K562 (cell line): ENCODE results near the gene TP53BP2. TPM values are rescaled to one million over a fixed set of nuclear protein-coding genes. Genes with fewer than 3 reads are reported as not detected.

ENCODE experiments used
- ATAC-seq: fragments of 200-7000 bp; cut with Tn5 transposase; 3 replicates; pipeline ENCODE4 v1.9.1; 2020; ENCODE audit warnings: moderate library complexity
- BruUV-seq: library from RNA; stranded (reverse); fragments of 400-500 nt; replicated peaks from 2 replicates; lab custom pipeline; 2021; lab: Mats Ljungman, UMichigan
- CTCF ChIA-PET: fragments of 300-600 bp; formaldehyde crosslinking; extraction: SDS; loops from one replicate; lab custom pipeline; 2021; ENCODE audit warnings: low intra/inter-chr PET ratio; lab: Yijun Ruan, JAX
- POLR2A ChIA-PET: fragments of 300-600, 350-650 bp; sonication (Branson Sonifier 250); formaldehyde crosslinking; extraction: SDS; loops from one replicate; lab custom pipeline; 2021; ENCODE audit warnings: antibody characterized with exemption, inconsistent platforms; lab: Yijun Ruan, JAX
- DNase-seq, 4 experiments: peaks; one replicate each; pipeline versions ENCODE4 v3.0.0 to v3.0.0-alpha.2; 2011 to 2018; ENCODE audit warnings: low spot score in 3 of 4, mixed read lengths in 3 of 4; ENCODE audit errors: extremely low read depth in 1 of 4
- FAIRE-seq: peaks from 2 replicates; lab custom pipeline; 2011; peaks lifted over from hg19 to GRCh38; lab: Jason Lieb, UNC
- H2AFZ ChIP-seq: 2 replicates; pipeline ENCODE4 v1.6.0; 2011; ENCODE audit warnings: low read depth, low read length, control low read depth, inconsistent platforms
- H3K27ac ChIP-seq: fragments of 200-600 bp; 3 replicates; pipeline ENCODE4 v1.8.0; 2011; ENCODE audit warnings: low read depth, mild to moderate bottlenecking, control low read depth, inconsistent platforms, low read length, moderate library complexity, mixed read lengths; ENCODE audit errors: extremely low read depth
- H3K27me3 ChIP-seq, 2 experiments: fragments of 300-600 bp in 1 of 2; 2 replicates in 1 of 2; 3 replicates in 1 of 2; pipeline versions ENCODE4 v1.6.0 to v1.8.0; 2011; ENCODE audit warnings: inconsistent platforms in 2 of 2, low read length in 2 of 2, mild to moderate bottlenecking in 1 of 2, mixed read lengths in 1 of 2, moderate library complexity in 1 of 2; ENCODE audit not compliant: control insufficient read depth in 2 of 2, insufficient read depth in 2 of 2
- H3K36me3 ChIP-seq: fragments of 300-600 bp; 3 replicates; pipeline ENCODE4 v1.8.0; 2011; ENCODE audit warnings: mild to moderate bottlenecking, low read length, inconsistent platforms; ENCODE audit not compliant: control insufficient read depth, insufficient read depth
- H3K4me1 ChIP-seq, 2 experiments: fragments of 200-600 bp in 1 of 2; replicated peaks in 1 of 2; 2 replicates in 1 of 2; 3 replicates in 1 of 2; pipeline versions ENCODE4 v1.5.1 to v1.8.0; 2011; ENCODE audit warnings: inconsistent platforms in 2 of 2, low read length in 2 of 2, mild to moderate bottlenecking in 1 of 2, mixed read lengths in 1 of 2, moderate library complexity in 1 of 2; ENCODE audit not compliant: control insufficient read depth in 2 of 2, insufficient read depth in 2 of 2
- H3K4me2 ChIP-seq: 2 replicates; pipeline ENCODE4 v1.6.1; 2011; ENCODE audit warnings: low read length, control low read depth, inconsistent platforms, mixed read lengths; ENCODE audit not compliant: insufficient read depth
- H3K4me3 ChIP-seq: fragments of 200-600 bp; sonication (generic), shearing (Covaris generic); 2 replicates; pipeline ENCODE4 v1.5.1; 2016; ENCODE audit warnings: control low read depth, inconsistent platforms
- H3K79me2 ChIP-seq: fragments of 200-600 bp; 3 replicates; pipeline ENCODE4 v1.8.0; 2011; ENCODE audit warnings: low read length, inconsistent platforms; ENCODE audit not compliant: control insufficient read depth, insufficient read depth
- H3K9ac ChIP-seq, 2 experiments: 2 replicates each; pipeline versions ENCODE4 v1.6.0 to v1.6.1; 2011; ENCODE audit warnings: low read depth in 2 of 2, low read length in 2 of 2, control low read depth in 1 of 2, inconsistent platforms in 1 of 2, mild to moderate bottlenecking in 1 of 2, mixed read lengths in 1 of 2; ENCODE audit not compliant: insufficient read depth in 1 of 2
- H3K9me1 ChIP-seq: one replicate; pipeline ENCODE4 v1.6.0; 2011; ENCODE audit warnings: inconsistent platforms, mild to moderate bottlenecking, low read length, moderate library complexity; ENCODE audit not compliant: control insufficient read depth, insufficient read depth
- H3K9me3 ChIP-seq: replicated peaks from 2 replicates; pipeline ENCODE4 v1.5.1; 2011; ENCODE audit warnings: low read depth, low read length, inconsistent platforms; ENCODE audit not compliant: control insufficient read depth, insufficient read depth
- H4K20me1 ChIP-seq: replicated peaks from 2 replicates; pipeline ENCODE4 v1.6.1; 2011; ENCODE audit warnings: low read length, inconsistent platforms, mixed read lengths; ENCODE audit not compliant: control insufficient read depth, insufficient read depth
- ASH1L ChIP-seq: fragments of 450-650 bp; IDR thresholded peaks from 2 replicates; pipeline ENCODE4 v1.6.1; 2018; ENCODE audit warnings: borderline replicate concordance, mild to moderate bottlenecking, low read depth; ENCODE audit not compliant: partially characterized antibody
- DMBX1 ChIP-seq: fragments of 250-450 bp; sonication (Bioruptor Pico); IDR thresholded peaks from 2 replicates; pipeline ENCODE4 v1.8.0; 2022; ENCODE audit warnings: inconsistent platforms, mild to moderate bottlenecking, moderate library complexity, borderline replicate concordance
- EZH2 ChIP-seq: IDR thresholded peaks from 2 replicates; pipeline ENCODE4 v1.6.1; 2012; ENCODE audit warnings: low read depth, mild to moderate bottlenecking, inconsistent platforms, low read length, borderline replicate concordance
- HCFC1 ChIP-seq: IDR thresholded peaks from 2 replicates; pipeline ENCODE4 v1.6.1; 2012; ENCODE audit warnings: low read depth, low read length, improper control_type of control experiment
- KLF1 ChIP-seq: fragments of 450-650 bp; IDR thresholded peaks from 2 replicates; pipeline ENCODE4 v1.6.1; 2016; ENCODE audit warnings: missing genetic modification characterization, missing compliant biosample characterization
- LCOR ChIP-seq: sonication (generic); formaldehyde crosslinking; IDR thresholded peaks from 2 replicates; pipeline ENCODE4 v1.8.0; 2022; ENCODE audit warnings: mild to moderate bottlenecking, missing genetic modification reagents
- NEUROD1 ChIP-seq: fragments of 150-350 bp; IDR thresholded peaks from 2 replicates; pipeline ENCODE4 v1.6.1; 2014; ENCODE audit warnings: borderline replicate concordance, low read length, low read depth; ENCODE audit not compliant: partially characterized antibody
- NR4A1 ChIP-seq, 2 experiments: fragments of 250-450 bp in 1 of 2; fragments of 450-650 bp in 1 of 2; sonication (Bioruptor Pico) in 1 of 2; IDR thresholded peaks; 2 replicates each; pipeline versions ENCODE4 v1.4.0 to v1.6.1; 2016 to 2020; ENCODE audit warnings: mild to moderate bottlenecking in 2 of 2, missing compliant biosample characterization in 1 of 2, missing genetic modification characterization in 1 of 2, moderate library complexity in 1 of 2
- POLR2AphosphoS2 ChIP-seq: IDR thresholded peaks from 2 replicates; pipeline ENCODE4 v1.6.1; 2012; ENCODE audit warnings: low read length, improper control_type of control experiment
- POLR3A ChIP-seq: IDR thresholded peaks from 2 replicates; pipeline ENCODE4 v1.6.1; 2011; ENCODE audit warnings: borderline replicate concordance, mild to moderate bottlenecking, moderate library complexity; ENCODE audit not compliant: insufficient read length, insufficient read depth; ENCODE audit errors: extremely low read depth
- SAFB ChIP-seq: fragments of 200-400 bp; formaldehyde crosslinking; IDR thresholded peaks from 2 replicates; pipeline ENCODE4 v1.6.1; 2017; ENCODE audit warnings: low read depth, low read length, borderline replicate concordance
- SREBF2 ChIP-seq: sonication (generic); formaldehyde crosslinking; IDR thresholded peaks from 2 replicates; pipeline ENCODE4 v1.4.0; 2020; ENCODE audit warnings: mild to moderate bottlenecking, missing genetic modification reagents
- TBL1XR1 ChIP-seq, 2 experiments: IDR thresholded peaks; 2 replicates each; pipeline ENCODE4 v1.6.1; 2012; ENCODE audit warnings: improper control_type of control experiment in 2 of 2, low read length in 2 of 2, mild to moderate bottlenecking in 1 of 2
- ZBTB8A ChIP-seq: fragments of 450-650 bp; IDR thresholded peaks from 2 replicates; pipeline ENCODE4 v1.6.1; 2018; ENCODE audit warnings: mild to moderate bottlenecking, moderate library complexity; ENCODE audit not compliant: partially characterized antibody
- ZFX ChIP-seq: sonication (generic); formaldehyde crosslinking; IDR thresholded peaks from 2 replicates; pipeline ENCODE4 v1.8.0; 2022; ENCODE audit warnings: mild to moderate bottlenecking, missing genetic modification reagents, moderate library complexity
- ZKSCAN1 ChIP-seq: fragments of 150-350 bp; IDR thresholded peaks from 2 replicates; pipeline ENCODE4 v1.6.1; 2016; ENCODE audit warnings: low read depth, low read length
- ZNF347 ChIP-seq: fragments of 450-650 bp; formaldehyde crosslinking; IDR thresholded peaks from 2 replicates; pipeline ENCODE4 v1.4.0; 2020; ENCODE audit warnings: low read depth, mild to moderate bottlenecking, moderate library complexity
- ZNF699 ChIP-seq: fragments of 250-450 bp; sonication (Bioruptor Pico); IDR thresholded peaks from 2 replicates; pipeline ENCODE4 v1.8.0; 2021; ENCODE audit warnings: mild to moderate bottlenecking, moderate library complexity; ENCODE audit not compliant: insufficient replicate concordance
- WGBS: fragments of 100-300 bp; shearing (Covaris generic); methylation state at CpG from one replicate; pipeline ENCODE4 v1.1.6; 2016; ENCODE audit warnings: low coverage, mixed read lengths; ENCODE audit not compliant: insufficient coverage; ENCODE audit errors: missing lambda C conversion rate; 5-methylcytosine and 5-hydroxymethylcytosine counted together
- in situ Hi-C: fragments of 300-500 bp; cut with MboI; formaldehyde crosslinking; loops from 4 replicates; pipeline ENCODE4 v1.15.0; 2018; ENCODE audit warnings: inconsistent platforms, mixed read lengths
- intact Hi-C: fragments of 100-400 bp; cut with micrococcal nuclease; formaldehyde crosslinking; loops from 2 replicates; pipeline ENCODE4 v1.14.2; 2022
- polyA plus RNA-seq, 8 experiments: library from polyadenylated mRNA; depleted of rRNA in 4 of 8; stranded (reverse) in 5 of 8; unstranded in 3 of 8; fragments of >200 nt; fragmentation: Nextera tagmentation in 2 of 8; fragmentation: Illumina TruSeq in 1 of 8; extraction: Ambion mirVana in 2 of 8; extraction: Trizol in 1 of 8; gene quantifications; 2 replicates each; pipeline versions ENCODE4 v1.2.1 to v1.2.3, GENCODE V29; 2011 to 2014; ENCODE audit warnings: inconsistent platforms in 1 of 8, missing spikeins in 1 of 8
- total RNA-seq, 7 experiments: library from RNA; depleted of rRNA in 6 of 7; stranded (reverse); fragments of >200 nt in 6 of 7; fragmentation: Illumina TruSeq in 2 of 7; extraction: Trizol in 2 of 7; gene quantifications; 2 replicates each; pipeline versions ENCODE4 v1.2.1 to v1.2.3, GENCODE V29; 2011 to 2021; ENCODE audit warnings: low replicate concordance in 1 of 7
- TF ChIP-seq, protein P1 (sequence below): fragments of 450-650 bp; IDR thresholded peaks from 2 replicates; pipeline ENCODE4 v1.6.1; 2017; ENCODE audit warnings: antibody characterized with exemption
- TF ChIP-seq, protein P2 (sequence below): fragments of 450-650 bp; formaldehyde crosslinking; conservative IDR thresholded peaks from 2 replicates; pipeline ENCODE4 v1.4.0; 2022; ENCODE audit warnings: mild to moderate bottlenecking, missing genetic modification characterization

The TP53BP2 gene
- total and polyA plus RNA-seq, 9 of the 15 experiments (the other 6 are each of a cell fraction or from before 2014, with no cell fraction given), result 17.0 to 69.6 (median 40.1) TPM

DNA sequence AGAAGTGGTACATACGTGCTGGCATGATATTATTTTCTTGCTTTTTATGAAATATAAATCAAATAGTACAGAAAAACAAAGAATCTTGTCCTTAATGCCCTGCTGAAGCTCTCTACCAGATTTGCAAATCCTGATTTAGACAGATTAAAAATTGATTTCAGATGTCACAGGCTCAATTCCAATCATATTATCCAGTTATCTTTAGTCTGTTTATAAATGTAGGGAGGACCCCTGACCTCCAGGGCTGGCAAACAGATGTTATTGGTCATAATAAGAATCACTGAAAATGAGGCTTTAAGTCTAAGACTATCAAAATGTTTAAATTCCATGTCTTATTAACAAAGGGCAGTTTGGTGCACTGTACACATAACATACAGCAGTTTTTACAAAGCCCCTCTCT is 62.1 kb downstream of the TP53BP2 start (continued):
- TF ChIP-seq, protein P1, sequence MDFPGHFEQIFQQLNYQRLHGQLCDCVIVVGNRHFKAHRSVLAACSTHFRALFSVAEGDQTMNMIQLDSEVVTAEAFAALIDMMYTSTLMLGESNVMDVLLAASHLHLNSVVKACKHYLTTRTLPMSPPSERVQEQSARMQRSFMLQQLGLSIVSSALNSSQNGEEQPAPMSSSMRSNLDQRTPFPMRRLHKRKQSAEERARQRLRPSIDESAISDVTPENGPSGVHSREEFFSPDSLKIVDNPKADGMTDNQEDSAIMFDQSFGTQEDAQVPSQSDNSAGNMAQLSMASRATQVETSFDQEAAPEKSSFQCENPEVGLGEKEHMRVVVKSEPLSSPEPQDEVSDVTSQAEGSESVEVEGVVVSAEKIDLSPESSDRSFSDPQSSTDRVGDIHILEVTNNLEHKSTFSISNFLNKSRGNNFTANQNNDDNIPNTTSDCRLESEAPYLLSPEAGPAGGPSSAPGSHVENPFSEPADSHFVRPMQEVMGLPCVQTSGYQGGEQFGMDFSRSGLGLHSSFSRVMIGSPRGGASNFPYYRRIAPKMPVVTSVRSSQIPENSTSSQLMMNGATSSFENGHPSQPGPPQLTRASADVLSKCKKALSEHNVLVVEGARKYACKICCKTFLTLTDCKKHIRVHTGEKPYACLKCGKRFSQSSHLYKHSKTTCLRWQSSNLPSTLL, result no peak
- TF ChIP-seq HCFC1, result no peak
- TF ChIP-seq, protein P2, sequence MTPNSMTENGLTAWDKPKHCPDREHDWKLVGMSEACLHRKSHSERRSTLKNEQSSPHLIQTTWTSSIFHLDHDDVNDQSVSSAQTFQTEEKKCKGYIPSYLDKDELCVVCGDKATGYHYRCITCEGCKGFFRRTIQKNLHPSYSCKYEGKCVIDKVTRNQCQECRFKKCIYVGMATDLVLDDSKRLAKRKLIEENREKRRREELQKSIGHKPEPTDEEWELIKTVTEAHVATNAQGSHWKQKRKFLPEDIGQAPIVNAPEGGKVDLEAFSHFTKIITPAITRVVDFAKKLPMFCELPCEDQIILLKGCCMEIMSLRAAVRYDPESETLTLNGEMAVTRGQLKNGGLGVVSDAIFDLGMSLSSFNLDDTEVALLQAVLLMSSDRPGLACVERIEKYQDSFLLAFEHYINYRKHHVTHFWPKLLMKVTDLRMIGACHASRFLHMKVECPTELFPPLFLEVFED (CRISPR knock-in tag), result no peak
- no peak for TF ChIP-seq DMBX1 (CRISPR knock-in tag)

DNA sequence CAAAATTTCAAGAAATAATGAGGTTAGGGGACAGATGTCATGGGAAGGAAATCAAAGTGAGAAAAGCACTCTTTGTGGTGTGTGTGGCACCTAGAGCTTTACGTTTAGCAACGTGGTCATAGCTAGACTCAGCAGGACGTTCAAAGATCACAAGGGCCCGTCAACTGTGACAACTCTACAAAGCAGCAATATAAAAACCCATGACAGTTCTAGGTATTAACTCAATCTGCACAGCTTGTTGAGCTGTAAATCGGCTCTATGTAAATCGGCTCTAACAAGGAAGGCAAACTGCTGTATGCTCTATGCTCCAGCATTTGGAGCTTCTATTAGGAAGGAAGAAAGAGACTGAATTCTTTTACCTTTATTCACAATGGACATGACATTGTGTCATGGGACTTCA is 64.8 kb downstream of the TP53BP2 start:
- ChIA-PET POLR2A (interaction anchor here (0.6 to 4.3 kb wide), 5 partner anchors 10 to 586 kb away, joined by 3 to 36 read pairs (median 4); no protein-coding TSS in a partner anchor), CTCF (no interaction called here)
- no peaks in the 10 kb centered on the region for H4K20me1 ChIP-seq
- in situ Hi-C loops, result no loop called here
- no peak for ATAC-seq
- no peak overlapping the region for H3K27ac ChIP-seq
- no peak overlapping the region for H3K4me2 ChIP-seq
- H3K27me3 ChIP-seq, result no peaks in the 10 kb centered on the region
- no peaks in the 10 kb centered on the region for H3K9me1 ChIP-seq
- peaks cover 90% of the 10 kb centered on the region for H3K36me3 ChIP-seq
- H3K9me3 ChIP-seq, result no peaks in the 10 kb centered on the region
- H2AFZ ChIP-seq, result no peak overlapping the region
- H3K4me1 ChIP-seq, result peaks cover 15 to 26% of the 10 kb centered on the region in 2 experiments
- no peak overlapping the region for H3K9ac ChIP-seq
- DNase-seq, result no peak
- intact Hi-C loops, result no loop called here
- 86% methylated on average over 6 of the region's 6 CpGs for WGBS
- no peak overlapping the region for H3K4me3 ChIP-seq
- FAIRE-seq, result no peak
- H3K79me2 ChIP-seq, result peaks cover 31% of the 10 kb centered on the region
- BruUV-seq, result no TSS peak
- TF ChIP-seq SREBF2 (CRISPR knock-in tag) (no peak), ASH1L (no peak), ZNF699 (CRISPR knock-in tag) (no peak), POLR3A (no peak), ZFX (no peak), KLF1 (tag) (no peak), SAFB (no peak), ZNF347 (no peak), ZKSCAN1 (no peak), LCOR (CRISPR knock-in tag) (no peak), NEUROD1 (no peak), ZBTB8A (no peak), POLR2AphosphoS2 (no peak), NR4A1 (CRISPR knock-in tag; IDR thresholded peaks at IDR 0.05) (no peak), NR4A1 (tag; IDR thresholded peaks at IDR 0.05) (no peak), EZH2 (no peak), TBL1XR1 (IDR thresholded peaks at IDR 0.05; ENCODE audit: low read length in 2 of 2) (no peak)
